GF-D8 (cell line): Measurements from ENCODE around the gene TYW1.
"Not testable (repeated sequence)": the region's sequence is repeated elsewhere in the genome, so short reads cannot be mapped to it uniquely, and the experiment has no call there.

Source experiments
- DNase-seq: peaks from one replicate; lab custom pipeline; 2025; lab: John Stamatoyannopoulos, UW

Gene TYW1

DNA sequence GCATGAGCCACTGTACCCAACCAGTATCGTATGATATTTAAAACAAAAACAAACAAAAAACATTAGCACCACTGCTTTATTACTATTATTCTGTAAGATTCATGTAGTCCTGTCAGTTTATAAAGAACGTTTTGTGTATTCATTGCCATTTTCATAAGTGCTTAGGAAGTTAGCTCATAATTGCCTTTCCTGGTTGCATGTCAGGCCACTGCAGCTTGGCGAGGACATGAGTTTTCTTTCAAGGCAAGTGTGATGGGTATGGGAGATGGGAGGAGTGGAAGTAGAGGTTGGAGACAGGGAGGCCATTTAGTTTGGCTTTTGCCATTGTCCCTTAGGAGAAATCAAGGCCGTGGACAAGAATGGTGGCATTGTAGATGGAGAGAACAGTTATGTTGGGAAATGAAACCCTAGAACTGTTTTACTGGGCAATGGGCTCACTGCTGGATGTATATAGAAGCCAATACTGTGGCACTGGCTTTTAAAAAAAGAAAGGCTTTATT, 48.9 kb downstream of the TYW1 start:
- DNase-seq, result no peak

DNA sequence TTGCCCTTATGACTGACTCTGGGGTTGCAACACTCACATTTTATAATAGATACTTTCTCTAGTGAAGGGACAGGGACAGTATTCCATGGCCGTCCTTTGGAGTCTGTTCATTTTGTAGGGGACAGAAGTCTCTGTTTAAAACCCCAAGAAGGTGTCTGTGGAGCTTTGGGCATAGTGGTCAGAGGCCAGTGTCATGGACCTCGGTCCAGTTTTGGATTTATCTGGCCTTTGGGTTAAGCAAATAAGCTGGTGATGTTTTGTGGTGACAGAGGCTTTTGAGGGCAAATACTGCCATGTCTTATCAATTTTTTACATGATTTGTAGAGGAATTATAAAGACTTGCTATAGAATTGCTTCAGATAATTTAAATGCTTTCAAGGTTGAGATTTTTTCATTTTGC, 50.2 kb downstream of the TYW1 start:
- DNase-seq, result not testable (repeated sequence)

DNA sequence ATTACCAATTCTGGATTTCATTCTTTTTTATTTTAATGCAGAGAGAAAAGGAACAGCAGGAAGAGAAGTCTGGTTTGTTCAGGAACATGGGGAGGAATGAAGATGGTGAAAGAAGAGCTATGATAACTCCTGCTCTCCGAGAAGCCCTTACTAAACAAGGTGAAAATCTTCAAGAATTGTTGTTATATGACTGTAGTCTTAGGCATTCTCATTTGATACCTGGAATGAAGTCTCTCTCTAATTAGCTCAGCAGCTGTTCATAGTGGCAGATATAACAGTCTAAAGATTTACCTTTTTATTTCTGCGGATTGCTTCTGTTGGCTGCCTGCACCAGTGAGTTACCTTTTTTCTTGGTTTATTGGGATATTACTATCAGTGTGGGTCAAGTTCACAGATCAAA, 53.3 kb downstream of the TYW1 start:
- not testable (repeated sequence) for DNase-seq

DNA sequence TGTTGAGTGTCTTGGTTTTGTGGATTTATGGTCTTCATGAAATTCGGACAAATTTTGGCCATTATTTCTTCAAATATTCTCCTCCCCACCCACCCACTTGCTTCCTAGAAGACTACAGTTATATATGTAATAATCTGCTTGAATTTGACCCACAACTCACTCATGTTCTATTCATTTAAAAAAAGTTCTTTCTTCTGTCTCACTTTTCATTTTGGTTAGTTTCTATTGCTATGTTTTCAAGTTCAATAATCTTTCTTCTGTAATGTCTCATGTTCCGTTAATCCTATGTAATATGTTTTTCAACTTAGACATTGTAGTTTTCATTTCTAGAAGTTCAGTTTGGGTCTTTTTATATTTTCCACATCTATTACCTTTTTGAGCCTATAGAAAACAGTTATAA, 55.5 kb downstream of the TYW1 start:
- DNase-seq, result not testable (repeated sequence)

DNA sequence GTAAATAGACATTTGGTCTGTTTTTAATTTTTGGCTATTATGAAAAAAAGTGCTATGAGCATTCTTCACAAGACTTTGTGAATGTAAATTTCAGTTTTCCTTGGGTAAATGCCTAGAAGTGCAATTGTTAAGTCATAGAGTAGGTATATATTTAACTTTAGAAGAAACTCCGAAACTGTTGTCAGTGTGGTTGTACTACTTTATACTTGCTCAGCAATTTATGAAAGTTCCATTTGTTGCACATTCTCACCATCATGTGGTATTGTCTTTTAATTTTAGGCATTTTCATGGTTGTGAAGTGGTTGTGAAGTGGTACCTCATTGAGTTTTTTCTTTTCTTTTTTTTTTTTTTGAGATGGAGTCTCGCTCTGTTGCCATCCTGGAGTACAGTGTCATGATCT, 60.0 kb downstream of the TYW1 start:
- no peak for DNase-seq

DNA sequence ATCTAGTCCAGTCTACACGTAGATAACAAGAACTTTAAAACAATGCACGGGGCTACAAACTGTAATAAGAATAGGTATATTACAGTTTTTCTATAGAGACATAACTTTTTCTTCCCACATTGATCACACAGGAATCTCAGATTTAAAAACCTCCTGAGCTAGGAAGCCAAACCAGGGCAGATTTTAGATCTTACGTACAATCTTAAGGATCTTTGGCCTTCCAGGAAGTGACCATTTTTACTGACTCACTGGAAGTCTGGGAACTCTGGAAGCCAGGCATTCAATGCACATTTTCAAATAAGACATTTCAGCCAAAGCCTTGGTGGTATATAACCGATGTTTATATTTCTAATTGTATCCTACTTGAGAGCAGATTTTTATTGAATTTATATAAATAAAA, 64.7 kb downstream of the TYW1 start:
- not testable (repeated sequence) for DNase-seq

DNA sequence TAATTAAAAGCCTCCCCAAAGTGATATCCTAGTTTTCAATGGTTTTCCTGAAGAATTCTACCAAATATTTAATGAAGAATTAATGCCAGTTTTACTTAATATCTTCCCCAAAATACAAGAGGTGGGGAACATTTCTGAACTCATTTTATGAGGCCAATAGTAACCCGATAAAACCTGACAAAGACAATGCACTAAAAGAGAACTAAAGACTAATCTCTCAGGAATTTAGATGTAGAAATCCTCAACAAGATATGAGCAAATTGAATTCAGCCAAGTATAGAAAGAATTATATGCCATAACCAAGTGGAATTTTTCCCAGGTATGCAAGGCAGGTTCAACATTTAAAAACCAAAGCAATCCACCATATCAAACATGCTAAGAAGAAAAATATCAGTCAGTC, 66.2 kb downstream of the TYW1 start:
- DNase-seq, result not testable (repeated sequence)

DNA sequence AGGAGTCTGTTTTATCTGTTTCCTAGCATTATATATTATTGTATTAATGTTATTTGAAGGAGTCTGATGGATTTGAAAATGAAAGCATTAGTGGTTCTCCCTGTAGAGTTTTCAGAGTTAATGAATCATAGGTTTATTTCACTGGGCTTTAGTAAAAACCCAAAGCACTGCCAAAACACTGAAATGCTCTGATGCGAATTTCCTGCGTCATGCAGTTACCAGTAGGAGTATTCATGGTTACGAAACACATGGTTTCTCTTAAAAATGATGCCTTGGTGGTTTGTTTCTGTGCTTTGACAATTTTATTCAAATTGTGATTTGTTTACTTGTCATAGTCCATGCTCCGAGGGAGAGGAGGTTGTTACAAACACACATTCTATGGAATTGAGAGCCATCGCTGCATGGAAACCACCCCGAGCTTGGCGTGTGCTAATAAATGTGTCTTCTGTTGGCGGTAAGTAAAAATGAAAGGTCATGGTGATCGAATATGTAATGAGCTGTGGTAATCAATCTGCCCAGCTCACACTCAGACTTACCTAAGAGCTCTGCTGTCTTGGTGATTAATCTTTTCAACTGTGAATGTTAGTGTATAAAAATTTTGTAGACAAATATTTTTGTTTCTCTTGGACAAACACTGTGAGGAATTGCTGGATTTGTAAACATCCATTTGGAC, 70.5 kb downstream of the TYW1 start:
- not testable (repeated sequence) for DNase-seq

DNA sequence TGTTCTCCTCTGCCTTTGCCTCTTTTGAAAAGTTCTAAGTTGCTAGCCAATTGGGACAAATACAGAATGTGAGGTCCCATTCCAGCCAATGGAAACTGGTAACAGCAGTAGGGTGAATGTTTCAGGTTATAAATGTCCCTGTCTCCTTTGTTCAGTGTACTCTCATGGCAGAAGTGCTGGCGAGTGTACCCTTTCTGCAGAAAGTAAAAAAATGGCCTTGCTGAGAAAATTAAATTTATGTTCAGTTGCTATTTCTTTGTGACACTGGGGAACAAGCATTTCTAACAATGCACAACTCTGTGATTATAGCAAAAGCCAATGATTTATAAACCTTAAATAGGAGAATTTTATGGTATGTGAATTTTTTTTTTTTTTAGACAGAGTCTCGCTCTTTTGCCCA, 79.5 kb downstream of the TYW1 start:
- DNase-seq, result not testable (repeated sequence)

DNA sequence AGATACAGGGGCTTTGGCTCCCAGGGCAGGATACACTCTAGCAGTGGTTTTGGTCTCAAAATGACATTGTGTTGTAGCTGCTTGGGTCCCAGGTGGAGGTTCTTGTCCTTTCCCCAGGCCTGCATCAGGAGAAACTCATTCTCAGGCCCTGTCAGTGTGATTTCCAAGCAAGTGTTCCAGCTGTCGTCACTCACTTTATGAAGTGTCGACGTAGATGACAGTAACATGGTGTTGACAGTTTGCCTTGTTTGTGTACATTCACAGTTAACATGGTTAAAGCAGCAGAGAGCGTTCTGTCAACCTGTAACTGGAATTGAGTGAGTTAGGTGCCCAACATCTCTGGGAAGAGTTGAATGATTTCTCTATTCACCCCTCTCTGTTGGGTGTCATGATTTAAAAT, 86.2 kb downstream of the TYW1 start:
- DNase-seq, result not testable (repeated sequence)

DNA sequence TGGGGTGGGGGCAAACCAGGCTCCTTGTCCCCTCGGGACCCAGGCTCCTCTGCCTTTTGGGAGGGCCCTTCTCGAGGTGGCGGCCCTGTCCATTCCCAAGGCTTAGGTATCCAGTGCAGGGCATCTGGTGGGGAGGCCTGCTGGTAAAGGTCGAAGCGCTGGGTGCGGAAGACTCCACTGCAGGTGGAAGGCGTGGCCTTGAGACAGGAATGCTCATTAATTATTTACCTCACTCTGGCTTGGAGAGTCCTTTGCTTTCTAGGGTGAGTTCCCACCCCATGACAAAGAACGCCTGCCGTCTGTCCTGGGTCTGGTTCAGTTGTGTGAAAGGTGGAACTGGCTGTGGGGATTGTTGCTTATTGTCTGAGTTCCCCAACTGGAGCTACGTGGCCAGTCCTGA, 92.6 kb downstream of the TYW1 start:
- DNase-seq, result not testable (repeated sequence)

DNA sequence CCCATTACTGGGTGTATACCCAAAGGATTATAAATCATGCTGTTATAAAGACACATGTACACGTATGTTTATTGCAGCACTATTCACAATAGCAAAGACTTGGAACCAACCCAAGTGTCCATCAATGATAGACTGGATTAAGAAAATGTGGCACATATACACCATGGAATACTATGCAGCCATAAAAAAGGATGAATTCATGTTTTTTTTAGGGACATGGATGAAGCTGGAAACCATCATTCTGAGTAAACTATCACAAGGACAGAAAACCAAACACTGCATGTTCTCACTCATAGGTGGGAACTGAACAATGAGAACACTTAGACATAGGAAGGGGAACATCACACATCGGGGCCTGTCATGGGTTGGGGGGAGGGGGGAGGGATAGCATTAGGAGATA, 94.4 kb downstream of the TYW1 start:
- DNase-seq, result not testable (repeated sequence)

DNA sequence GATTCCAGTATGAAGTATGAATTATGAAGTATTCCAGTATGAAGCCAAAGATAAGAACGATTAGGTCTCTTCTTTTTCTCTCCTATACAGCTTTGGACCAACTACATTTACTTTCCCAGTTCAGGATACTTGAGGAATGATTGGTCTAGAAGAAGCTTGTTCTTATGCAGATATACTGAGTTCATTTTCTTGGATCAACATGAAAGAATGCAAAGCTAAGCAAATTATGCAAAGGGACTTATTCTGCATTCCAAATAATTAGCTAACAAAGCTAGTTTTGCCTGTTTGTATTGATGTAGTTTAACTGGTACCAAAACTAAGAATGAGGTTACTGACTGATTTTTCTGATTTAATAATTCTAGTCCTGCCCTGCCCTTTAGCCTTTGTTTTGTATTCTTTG, 101.4 kb downstream of the TYW1 start:
- not testable (repeated sequence) for DNase-seq

DNA sequence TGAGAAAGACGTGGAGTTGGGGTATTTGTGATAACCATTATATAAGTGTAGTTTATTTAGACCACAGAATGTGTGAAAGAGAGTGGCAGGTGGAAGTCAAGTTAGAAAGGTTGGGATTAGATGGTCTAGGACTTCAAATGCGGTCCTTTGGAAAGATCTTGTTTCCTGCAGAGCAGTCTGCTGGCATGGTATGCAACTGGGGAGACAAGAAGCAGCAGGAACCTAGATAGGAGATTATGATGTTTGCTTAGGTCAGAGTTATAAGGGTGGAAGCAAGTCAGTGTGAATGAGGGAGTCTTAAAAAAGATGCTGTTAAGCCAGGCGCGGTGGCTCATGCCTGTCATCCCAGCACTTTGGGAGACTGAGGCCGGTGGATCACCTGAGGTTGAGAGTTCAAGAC, 102.8 kb downstream of the TYW1 start:
- DNase-seq, result not testable (repeated sequence)

DNA sequence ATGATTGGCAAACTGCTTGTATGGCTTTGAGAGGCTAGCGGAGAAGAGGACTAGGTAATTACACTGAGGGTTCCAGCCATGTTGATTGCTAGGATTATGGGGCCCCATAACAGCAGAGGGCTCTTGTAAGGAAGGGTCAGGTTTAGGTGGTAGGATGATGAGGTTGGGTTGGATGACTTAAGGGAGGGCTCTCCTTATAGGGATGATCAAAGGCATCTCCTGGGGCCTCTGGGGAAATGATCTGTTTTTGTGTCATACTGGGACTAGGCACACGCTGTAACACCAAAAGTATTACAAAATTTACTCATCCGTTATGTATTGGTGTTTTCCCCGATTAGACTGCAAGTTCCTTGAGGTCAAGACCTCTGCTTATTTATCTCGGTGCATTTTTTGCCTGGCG, 103.4 kb downstream of the TYW1 start:
- not testable (repeated sequence) for DNase-seq

DNA sequence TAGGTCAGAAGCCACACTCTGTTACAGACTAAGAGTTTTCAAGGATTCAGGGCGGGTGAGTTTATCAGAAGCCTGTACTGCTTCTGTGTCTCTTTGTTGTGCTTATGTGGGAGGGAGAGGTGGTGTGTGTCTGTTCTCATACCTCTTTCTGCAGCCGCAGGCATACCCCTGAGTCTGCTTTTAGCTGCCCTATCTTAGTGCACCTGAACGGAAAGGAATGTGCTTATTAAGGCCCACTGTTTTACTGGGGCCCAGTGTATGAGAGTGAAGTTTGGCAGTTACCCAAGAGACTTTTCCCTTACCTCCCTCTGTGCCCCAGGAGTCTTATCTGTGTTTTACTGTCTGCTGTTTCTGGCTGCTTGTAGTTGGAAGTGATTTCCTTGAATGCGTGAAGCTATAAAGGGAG, 104.3 kb downstream of the TYW1 start:
- no peak for DNase-seq

DNA sequence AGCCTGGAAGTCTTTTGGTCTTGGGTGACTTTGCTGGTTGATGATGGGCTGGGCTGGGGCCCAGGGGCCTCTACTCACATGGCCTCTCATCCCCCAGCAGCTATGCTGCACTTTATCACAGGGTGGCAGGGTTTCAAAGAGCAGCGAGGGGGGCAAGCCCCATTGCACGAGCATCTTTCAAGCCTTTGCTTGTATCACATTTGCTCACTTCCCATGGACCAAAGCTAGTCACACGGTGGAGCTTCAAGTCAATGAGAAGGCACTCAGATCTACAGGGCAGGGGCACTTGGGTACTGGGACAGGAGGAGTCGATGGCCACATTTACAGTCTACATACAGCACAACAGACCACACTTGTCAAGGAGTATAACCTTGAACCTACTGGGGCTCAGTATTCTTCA, 108.3 kb downstream of the TYW1 start:
- DNase-seq, result not testable (repeated sequence)

DNA sequence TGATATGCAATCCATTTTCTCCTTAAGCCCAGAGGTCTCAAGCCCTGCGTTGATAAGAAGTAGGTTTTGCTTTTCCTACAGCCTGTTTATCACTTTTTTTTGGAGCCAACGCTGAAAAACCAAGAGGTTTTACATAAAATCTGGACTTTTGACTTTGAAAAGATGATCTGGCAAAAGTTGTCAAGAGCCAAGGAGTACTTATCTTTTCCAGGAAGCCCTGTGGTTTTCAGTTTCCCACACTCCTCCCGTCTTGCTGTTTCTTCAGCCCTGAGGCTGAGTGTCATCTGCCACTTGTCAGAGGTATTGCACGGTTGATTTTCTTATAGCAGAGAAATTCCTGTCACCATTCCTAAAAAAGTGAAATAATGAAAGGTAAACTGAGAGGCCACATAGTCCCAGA, 108.7 kb downstream of the TYW1 start:
- DNase-seq, result peak; percentile 61

DNA sequence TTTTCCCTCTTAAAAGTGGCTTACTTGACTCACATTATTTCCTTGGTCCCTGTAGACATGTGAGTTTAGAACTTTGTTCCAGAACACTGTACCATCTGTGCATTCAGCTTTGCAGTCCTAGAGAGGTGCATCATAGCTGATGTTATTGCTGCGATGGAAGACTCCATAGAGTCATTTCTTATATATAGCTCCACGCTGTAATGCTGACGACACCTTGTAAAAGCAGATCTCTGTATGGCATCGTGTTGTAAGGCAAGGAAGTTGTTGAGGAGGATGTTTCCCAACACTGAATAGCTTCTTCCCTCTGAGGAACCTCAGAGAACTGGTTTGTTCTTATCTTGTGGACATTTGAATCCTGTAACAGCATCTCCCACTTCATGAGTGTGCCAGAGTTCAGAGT, 109.6 kb downstream of the TYW1 start:
- peak; percentile 40 for DNase-seq

DNA sequence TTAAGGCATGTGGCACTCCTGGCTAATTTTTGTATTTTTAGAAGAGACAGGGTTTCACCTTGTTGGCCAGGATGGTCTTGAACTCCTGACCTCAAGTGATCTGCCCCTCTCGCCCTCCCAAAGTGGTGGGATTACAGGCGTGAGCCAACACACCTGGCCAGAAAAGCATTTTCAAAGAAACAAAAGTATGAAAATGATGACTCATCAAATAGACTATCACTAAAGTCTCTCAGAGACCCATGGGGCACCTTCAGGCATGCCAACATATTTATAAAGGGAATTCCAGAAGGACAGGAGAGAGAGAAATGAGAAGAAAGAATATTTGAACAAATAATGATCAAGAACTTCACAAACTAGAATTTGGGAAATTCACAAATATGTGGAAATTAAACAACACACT, 114.7 kb downstream of the TYW1 start:
- not testable (repeated sequence) for DNase-seq

DNA sequence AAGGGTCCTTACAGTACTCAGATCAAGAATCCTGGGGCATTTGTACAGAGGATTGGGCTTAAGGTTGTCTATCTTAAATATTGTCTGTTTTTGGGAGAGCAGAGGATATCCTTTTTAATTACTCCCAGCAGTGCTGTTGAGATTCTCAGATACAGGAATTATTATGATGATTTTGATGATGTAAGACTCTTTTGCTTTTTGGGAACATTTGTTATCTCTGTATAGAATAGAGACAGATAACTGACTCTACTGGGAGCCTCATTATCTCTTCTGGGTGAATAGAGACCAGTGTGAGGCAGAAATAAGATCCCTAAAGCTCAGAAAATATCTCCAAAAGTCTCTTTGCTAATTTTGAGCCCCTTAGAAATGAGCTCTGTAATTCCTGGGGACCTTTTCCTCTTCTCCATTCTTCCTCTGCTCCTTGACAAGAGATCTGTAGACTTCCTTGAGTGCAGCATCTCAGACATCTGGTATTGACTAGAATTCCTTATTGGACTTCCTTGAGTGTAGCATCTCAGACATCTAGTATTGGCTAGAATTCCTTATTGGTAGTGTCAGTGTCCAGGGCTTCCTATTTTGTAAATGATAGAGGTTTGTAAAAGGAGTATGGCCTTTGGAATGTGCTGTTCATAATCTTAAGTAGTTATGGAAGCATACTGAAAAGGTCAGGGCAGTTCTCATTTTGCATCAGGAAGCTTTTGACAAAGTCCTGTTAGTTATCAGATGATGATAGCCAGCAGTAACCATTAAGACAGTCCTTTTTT, 118.0 kb downstream of the TYW1 start:
- not testable (repeated sequence) for DNase-seq

DNA sequence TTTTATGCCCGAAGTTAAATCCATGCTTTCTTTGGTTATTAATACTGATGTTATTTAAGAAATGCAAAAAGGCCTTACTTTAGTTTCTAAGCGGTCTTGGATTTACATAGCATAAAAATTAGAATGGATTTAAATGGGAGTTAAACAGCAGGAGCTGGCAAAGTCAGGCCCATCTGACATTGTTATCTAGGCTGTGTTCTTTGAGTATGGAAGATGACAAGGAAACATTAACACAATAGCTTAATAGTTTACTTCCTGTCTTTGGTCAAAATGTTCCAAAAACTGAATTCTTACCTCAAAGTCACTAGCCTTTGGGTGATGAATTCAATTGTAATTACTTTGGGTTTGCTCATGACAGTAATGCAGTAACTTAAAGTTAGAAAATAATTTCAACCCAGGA, 123.9 kb downstream of the TYW1 start:
- DNase-seq, result not testable (repeated sequence)

DNA sequence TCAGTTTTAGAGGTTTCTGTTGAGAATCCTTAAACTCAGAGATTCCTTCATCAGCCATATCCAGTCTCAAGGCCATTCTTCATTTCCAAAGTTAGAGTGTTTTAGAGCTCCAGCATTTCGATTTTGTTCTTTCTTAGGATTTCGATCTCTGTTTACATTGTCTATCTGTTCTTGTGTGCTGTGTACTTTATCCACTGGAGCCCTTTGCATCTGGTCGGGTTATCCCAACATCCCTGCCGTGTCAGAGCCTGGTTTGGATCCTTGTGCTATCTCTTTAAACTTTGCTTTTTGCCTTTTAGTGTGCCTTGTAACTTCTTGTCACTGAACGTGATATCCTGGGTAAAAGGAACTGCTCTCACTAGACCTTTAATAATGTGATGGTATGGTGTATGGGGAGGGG, 131.6 kb downstream of the TYW1 start:
- not testable (repeated sequence) for DNase-seq
